Measurements from ENCODE around the gene COQ8A. TPM values are rescaled to one million over a fixed set of nuclear protein-coding genes. Genes with fewer than 3 reads are reported as not detected.
"Not testable (repeated sequence)": the region's sequence is repeated elsewhere in the genome, so short reads cannot be mapped to it uniquely, and the experiment has no call there.

COQ8A gene
- total RNA-seq, 6 donors from 2014 or later = 27.1 to 105 (median 44.6) TPM

DNA sequence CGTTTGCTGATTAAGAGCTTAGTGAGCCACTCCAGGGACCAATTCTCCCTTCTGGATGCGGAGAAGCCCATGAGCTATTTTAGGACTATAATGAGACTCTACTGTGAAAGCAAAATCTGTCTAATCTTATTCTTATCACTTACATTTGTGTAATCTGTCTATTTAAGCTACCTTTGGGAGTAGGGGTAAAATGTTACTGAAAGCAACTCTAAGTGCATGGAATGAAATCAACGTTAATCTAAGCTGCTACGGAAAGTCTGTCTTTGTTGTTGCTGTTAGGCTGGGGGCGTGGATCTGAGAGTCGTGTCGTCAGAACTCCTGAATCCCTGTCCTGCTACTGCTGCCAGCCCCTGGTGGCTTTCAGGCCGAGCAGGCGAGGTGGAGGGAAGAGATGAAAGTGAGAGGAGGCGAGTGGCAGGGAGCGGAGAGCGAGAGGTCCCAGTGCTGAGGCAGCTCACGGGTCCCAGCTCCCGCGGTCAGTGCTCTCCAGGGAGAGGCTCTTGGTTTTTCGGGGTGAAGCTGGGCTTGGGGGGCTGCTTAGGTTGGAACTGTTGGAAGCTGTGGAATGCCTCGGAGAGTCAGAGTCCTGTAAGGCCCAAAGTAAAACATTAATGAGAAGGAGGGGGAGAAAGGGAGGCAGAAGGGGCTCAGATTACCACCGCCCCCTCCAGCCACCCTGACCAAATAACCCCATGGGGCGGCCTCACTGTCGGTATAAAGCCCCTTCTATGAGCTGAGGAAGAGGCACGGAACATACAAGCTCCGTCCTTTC is 53.9 kb downstream of the COQ8A start:
- no peak overlapping the region for H3K4me3 ChIP-seq
- TF ChIP-seq POLR2A (IDR thresholded peaks at IDR 0.05) (no peak), POLR2AphosphoS5 (IDR thresholded peaks at IDR 0.05) (no peak), EP300 (IDR thresholded peaks at IDR 0.05) (no peak)
- TF ChIP-seq, protein P1, sequence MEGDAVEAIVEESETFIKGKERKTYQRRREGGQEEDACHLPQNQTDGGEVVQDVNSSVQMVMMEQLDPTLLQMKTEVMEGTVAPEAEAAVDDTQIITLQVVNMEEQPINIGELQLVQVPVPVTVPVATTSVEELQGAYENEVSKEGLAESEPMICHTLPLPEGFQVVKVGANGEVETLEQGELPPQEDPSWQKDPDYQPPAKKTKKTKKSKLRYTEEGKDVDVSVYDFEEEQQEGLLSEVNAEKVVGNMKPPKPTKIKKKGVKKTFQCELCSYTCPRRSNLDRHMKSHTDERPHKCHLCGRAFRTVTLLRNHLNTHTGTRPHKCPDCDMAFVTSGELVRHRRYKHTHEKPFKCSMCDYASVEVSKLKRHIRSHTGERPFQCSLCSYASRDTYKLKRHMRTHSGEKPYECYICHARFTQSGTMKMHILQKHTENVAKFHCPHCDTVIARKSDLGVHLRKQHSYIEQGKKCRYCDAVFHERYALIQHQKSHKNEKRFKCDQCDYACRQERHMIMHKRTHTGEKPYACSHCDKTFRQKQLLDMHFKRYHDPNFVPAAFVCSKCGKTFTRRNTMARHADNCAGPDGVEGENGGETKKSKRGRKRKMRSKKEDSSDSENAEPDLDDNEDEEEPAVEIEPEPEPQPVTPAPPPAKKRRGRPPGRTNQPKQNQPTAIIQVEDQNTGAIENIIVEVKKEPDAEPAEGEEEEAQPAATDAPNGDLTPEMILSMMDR (IDR thresholded peaks at IDR 0.05) = no peak
- H3K4me1 ChIP-seq = peaks cover 10 to 17% (median 16%) of the 10 kb centered on the region in 4 donors
- no peaks in the 10 kb centered on the region for H3K9me3 ChIP-seq
- no peaks in the 10 kb centered on the region for H3K27me3 ChIP-seq
- WGBS, 2 donors = 84 to 86% methylated on average over 20 to 22 of the region's 22 CpGs
- peaks cover 0 to 25% (median 9%) of the 10 kb centered on the region in 4 donors for H3K36me3 ChIP-seq
- H3K27ac ChIP-seq = no peak overlapping the region
- ATAC-seq (ENCODE audit: low FRiP score in 2 of 2) = peak in 1 of 2 donors; percentile 22
- DNase-seq = no peak

- no peak overlapping the region for H3K4me3 ChIP-seq
- peaks cover 0 to 25% (median 9%) of the 10 kb centered on the region in 4 donors for H3K36me3 ChIP-seq
- H3K4me1 ChIP-seq = peaks cover 7 to 9% (median 8%) of the 10 kb centered on the region in 4 donors
- no peak for TF ChIP-seq POLR2A (IDR thresholded peaks at IDR 0.05)
- TF ChIP-seq, protein P1 (IDR thresholded peaks at IDR 0.05) = no peak
- no peak for TF ChIP-seq POLR2AphosphoS5 (IDR thresholded peaks at IDR 0.05)
- TF ChIP-seq EP300 (IDR thresholded peaks at IDR 0.05) = no peak
- DNase-seq (no peak), ATAC-seq (ENCODE audit: low FRiP score in 2 of 2) (peak in 1 of 2 donors; percentile 38)
- H3K27me3 ChIP-seq = no peaks in the 10 kb centered on the region
- WGBS, 2 donors = 90 to 94% methylated on average over 8 to 18 of the region's 18 CpGs
- H3K9me3 ChIP-seq = no peaks in the 10 kb centered on the region
- no peak overlapping the region for H3K27ac ChIP-seq
These were observed 54.7 kb downstream of the COQ8A start for GRCh38 chr1:226994586-226995364.

- no peak for ATAC-seq (ENCODE audit: low FRiP score in 2 of 2)
- 82 to 83% methylated on average over 13 of the region's 13 CpGs for WGBS, 2 donors
- H3K27me3 ChIP-seq = no peaks in the 10 kb centered on the region
These were observed 55.6 kb downstream of the COQ8A start for GRCh38 chr1:226995365-226996332.

GRCh38 chr1:226999579-226999978 is 59.5 kb downstream of the COQ8A start:
- DNase-seq; H3K4me1 ChIP-seq; H3K27me3 ChIP-seq; H3K27ac ChIP-seq; ATAC-seq (ENCODE audit: low FRiP score in 2 of 2); H3K9me3 ChIP-seq; H3K4me3 ChIP-seq: not testable (repeated sequence)
- 81 to 94% methylated on average over 2 of the region's 2 CpGs for WGBS, 2 donors
- peaks cover 0 to 35% (median 5%) of the 10 kb centered on the region in 4 donors for H3K36me3 ChIP-seq

More at GRCh38 chr1:226995365-226996332, 55.6 kb downstream of the COQ8A start:
- TF ChIP-seq EP300 (IDR thresholded peaks at IDR 0.05) (no peak), POLR2AphosphoS5 (IDR thresholded peaks at IDR 0.05) (no peak), POLR2A (IDR thresholded peaks at IDR 0.05) (no peak)
- TF ChIP-seq, protein P1 (IDR thresholded peaks at IDR 0.05) = no peak
- Histone ChIP-seq H3K36me3 (peaks cover 0 to 25% (median 9%) of the 10 kb centered on the region in 4 donors), H3K27ac (no peak overlapping the region), H3K4me1 (peaks cover 0 to under 1% (median under 1%) of the 10 kb centered on the region in 4 donors), H3K9me3 (no peaks in the 10 kb centered on the region), H3K4me3 (no peak overlapping the region)
- DNase-seq = no peak
